ENCODE data around the gene TAPBP.

GRCh38 chr6:33289784-33290315 lies 24.0 kb downstream of the TAPBP start:
- no peak for TF ChIP-seq POLR2AphosphoS5 (IDR thresholded peaks at IDR 0.05)
- no peak for TF ChIP-seq POLR2A (IDR thresholded peaks at IDR 0.05; ENCODE audit: low read depth)
- TF ChIP-seq CTCF (IDR thresholded peaks at IDR 0.05): no peak
